K562 (cell line): Measurements from ENCODE around the gene ODAD2. TPM values are rescaled to one million over a fixed set of nuclear protein-coding genes. Genes with fewer than 3 reads are reported as not detected.

Source experiments
- ATAC-seq: fragments of 200-7000 bp; cut with Tn5 transposase; 3 replicates; pipeline ENCODE4 v1.9.1; 2020; ENCODE audit warnings: moderate library complexity
- BruUV-seq: library from RNA; stranded (reverse); fragments of 400-500 nt; replicated peaks from 2 replicates; lab custom pipeline; 2021; lab: Mats Ljungman, UMichigan
- CTCF ChIA-PET: fragments of 300-600 bp; formaldehyde crosslinking; extraction: SDS; loops from one replicate; lab custom pipeline; 2021; ENCODE audit warnings: low intra/inter-chr PET ratio; lab: Yijun Ruan, JAX
- POLR2A ChIA-PET: fragments of 300-600, 350-650 bp; sonication (Branson Sonifier 250); formaldehyde crosslinking; extraction: SDS; loops from one replicate; lab custom pipeline; 2021; ENCODE audit warnings: antibody characterized with exemption, inconsistent platforms; lab: Yijun Ruan, JAX
- DNase-seq, 4 experiments: peaks; one replicate each; pipeline versions ENCODE4 v3.0.0 to v3.0.0-alpha.2; 2011 to 2018; ENCODE audit warnings: low spot score in 3 of 4, mixed read lengths in 3 of 4; ENCODE audit errors: extremely low read depth in 1 of 4
- FAIRE-seq: peaks from 2 replicates; lab custom pipeline; 2011; peaks lifted over from hg19 to GRCh38; lab: Jason Lieb, UNC
- H2AFZ ChIP-seq: 2 replicates; pipeline ENCODE4 v1.6.0; 2011; ENCODE audit warnings: low read depth, low read length, control low read depth, inconsistent platforms
- H3K27ac ChIP-seq: fragments of 200-600 bp; 3 replicates; pipeline ENCODE4 v1.8.0; 2011; ENCODE audit warnings: low read depth, mild to moderate bottlenecking, control low read depth, inconsistent platforms, low read length, moderate library complexity, mixed read lengths; ENCODE audit errors: extremely low read depth
- H3K27me3 ChIP-seq, 2 experiments: fragments of 300-600 bp in 1 of 2; 2 replicates in 1 of 2; 3 replicates in 1 of 2; pipeline versions ENCODE4 v1.6.0 to v1.8.0; 2011; ENCODE audit warnings: inconsistent platforms in 2 of 2, low read length in 2 of 2, mild to moderate bottlenecking in 1 of 2, mixed read lengths in 1 of 2, moderate library complexity in 1 of 2; ENCODE audit not compliant: control insufficient read depth in 2 of 2, insufficient read depth in 2 of 2
- H3K36me3 ChIP-seq: fragments of 300-600 bp; 3 replicates; pipeline ENCODE4 v1.8.0; 2011; ENCODE audit warnings: mild to moderate bottlenecking, low read length, inconsistent platforms; ENCODE audit not compliant: control insufficient read depth, insufficient read depth
- H3K4me1 ChIP-seq, 2 experiments: fragments of 200-600 bp in 1 of 2; replicated peaks in 1 of 2; 2 replicates in 1 of 2; 3 replicates in 1 of 2; pipeline versions ENCODE4 v1.5.1 to v1.8.0; 2011; ENCODE audit warnings: inconsistent platforms in 2 of 2, low read length in 2 of 2, mild to moderate bottlenecking in 1 of 2, mixed read lengths in 1 of 2, moderate library complexity in 1 of 2; ENCODE audit not compliant: control insufficient read depth in 2 of 2, insufficient read depth in 2 of 2
- H3K4me2 ChIP-seq: 2 replicates; pipeline ENCODE4 v1.6.1; 2011; ENCODE audit warnings: low read length, control low read depth, inconsistent platforms, mixed read lengths; ENCODE audit not compliant: insufficient read depth
- H3K4me3 ChIP-seq: fragments of 200-600 bp; sonication (generic), shearing (Covaris generic); 2 replicates; pipeline ENCODE4 v1.5.1; 2016; ENCODE audit warnings: control low read depth, inconsistent platforms
- H3K79me2 ChIP-seq: fragments of 200-600 bp; 3 replicates; pipeline ENCODE4 v1.8.0; 2011; ENCODE audit warnings: low read length, inconsistent platforms; ENCODE audit not compliant: control insufficient read depth, insufficient read depth
- H3K9ac ChIP-seq, 2 experiments: 2 replicates each; pipeline versions ENCODE4 v1.6.0 to v1.6.1; 2011; ENCODE audit warnings: low read depth in 2 of 2, low read length in 2 of 2, control low read depth in 1 of 2, inconsistent platforms in 1 of 2, mild to moderate bottlenecking in 1 of 2, mixed read lengths in 1 of 2; ENCODE audit not compliant: insufficient read depth in 1 of 2
- H3K9me1 ChIP-seq: one replicate; pipeline ENCODE4 v1.6.0; 2011; ENCODE audit warnings: inconsistent platforms, mild to moderate bottlenecking, low read length, moderate library complexity; ENCODE audit not compliant: control insufficient read depth, insufficient read depth
- H3K9me3 ChIP-seq: replicated peaks from 2 replicates; pipeline ENCODE4 v1.5.1; 2011; ENCODE audit warnings: low read depth, low read length, inconsistent platforms; ENCODE audit not compliant: control insufficient read depth, insufficient read depth
- H4K20me1 ChIP-seq: replicated peaks from 2 replicates; pipeline ENCODE4 v1.6.1; 2011; ENCODE audit warnings: low read length, inconsistent platforms, mixed read lengths; ENCODE audit not compliant: control insufficient read depth, insufficient read depth
- CBFA2T2 ChIP-seq: fragments of 450-650 bp; conservative IDR thresholded peaks from 2 replicates; pipeline ENCODE4 v1.6.1; 2017; ENCODE audit warnings: mild to moderate bottlenecking
- CUX1 ChIP-seq: fragments of 200-800 bp; sonication (Bioruptor generic); IDR thresholded peaks from 2 replicates; pipeline ENCODE4 v1.6.1; 2016; ENCODE audit warnings: missing genetic modification characterization, missing compliant biosample characterization
- FOXJ3 ChIP-seq: sonication (generic); formaldehyde crosslinking; IDR thresholded peaks from 2 replicates; pipeline ENCODE4 v1.4.0; 2020; ENCODE audit warnings: mild to moderate bottlenecking, missing genetic modification reagents
- HNRNPLL ChIP-seq: fragments of 200-400 bp; formaldehyde crosslinking; IDR thresholded peaks from 2 replicates; pipeline ENCODE4 v1.6.1; 2017; ENCODE audit warnings: low read length, low read depth, mild to moderate bottlenecking; ENCODE audit not compliant: poor library complexity, severe bottlenecking
- KAT8 ChIP-seq: fragments of 450-650 bp; IDR thresholded peaks from 2 replicates; pipeline ENCODE4 v1.6.1; 2016; ENCODE audit warnings: low read depth, mild to moderate bottlenecking
- KLF10 ChIP-seq: fragments of 250-450 bp; sonication (Bioruptor Pico); IDR thresholded peaks from 2 replicates; pipeline ENCODE4 v1.6.1; 2021; ENCODE audit warnings: matching md5 sums
- MCM2 ChIP-seq: fragments of 450-650 bp; IDR thresholded peaks from 2 replicates; pipeline ENCODE4 v1.6.1; 2017; ENCODE audit warnings: low read depth, mild to moderate bottlenecking
- NFIC ChIP-seq: fragments of 450-650 bp; IDR thresholded peaks from 2 replicates; pipeline ENCODE4 v1.6.1; 2017; ENCODE audit warnings: mild to moderate bottlenecking, inconsistent platforms
- PHB ChIP-seq: fragments of 250-450 bp; sonication (Bioruptor Pico); IDR thresholded peaks from 2 replicates; pipeline ENCODE4 v1.5.0; 2021
- POU5F1 ChIP-seq: fragments of 150-350 bp; IDR thresholded peaks from 2 replicates; pipeline ENCODE4 v1.6.1; 2014; ENCODE audit warnings: borderline replicate concordance, low read length, low read depth, mild to moderate bottlenecking; ENCODE audit not compliant: partially characterized antibody
- TEAD2 ChIP-seq: fragments of 450-650 bp; IDR thresholded peaks from 2 replicates; pipeline ENCODE4 v1.6.1; 2016; ENCODE audit warnings: missing genetic modification characterization, control low read depth, missing compliant biosample characterization
- YY1 ChIP-seq, 3 experiments: IDR thresholded peaks; 2 replicates each; pipeline ENCODE4 v1.6.1; 2011; ENCODE audit warnings: low read length in 2 of 3, mild to moderate bottlenecking in 2 of 3, moderate library complexity in 2 of 3, borderline replicate concordance in 1 of 3, control low read depth in 1 of 3, low read depth in 1 of 3; ENCODE audit not compliant: insufficient read depth in 3 of 3, insufficient replicate concordance in 2 of 3, control insufficient read depth in 1 of 3, insufficient read length in 1 of 3; ENCODE audit errors: extremely low read depth in 1 of 3
- ZKSCAN8 ChIP-seq: fragments of 200-800 bp; sonication (Bioruptor generic); IDR thresholded peaks from 2 replicates; pipeline ENCODE4 v1.6.1; 2016; ENCODE audit warnings: missing genetic modification characterization, missing compliant biosample characterization
- ZNF184 ChIP-seq: sonication (generic); formaldehyde crosslinking; IDR thresholded peaks from 2 replicates; pipeline ENCODE4 v1.5.0; 2020; ENCODE audit warnings: missing genetic modification reagents
- ZNF644 ChIP-seq: fragments of 200-800 bp; sonication (Bioruptor generic); IDR thresholded peaks from 2 replicates; pipeline ENCODE4 v1.6.1; 2016; ENCODE audit warnings: low read depth, missing genetic modification characterization, missing compliant biosample characterization
- WGBS: fragments of 100-300 bp; shearing (Covaris generic); methylation state at CpG from one replicate; pipeline ENCODE4 v1.1.6; 2016; ENCODE audit warnings: low coverage, mixed read lengths; ENCODE audit not compliant: insufficient coverage; ENCODE audit errors: missing lambda C conversion rate; 5-methylcytosine and 5-hydroxymethylcytosine counted together
- in situ Hi-C: fragments of 300-500 bp; cut with MboI; formaldehyde crosslinking; loops from 4 replicates; pipeline ENCODE4 v1.15.0; 2018; ENCODE audit warnings: inconsistent platforms, mixed read lengths
- intact Hi-C: fragments of 100-400 bp; cut with micrococcal nuclease; formaldehyde crosslinking; loops from 2 replicates; pipeline ENCODE4 v1.14.2; 2022
- polyA plus RNA-seq, 8 experiments: library from polyadenylated mRNA; depleted of rRNA in 4 of 8; stranded (reverse) in 5 of 8; unstranded in 3 of 8; fragments of >200 nt; fragmentation: Nextera tagmentation in 2 of 8; fragmentation: Illumina TruSeq in 1 of 8; extraction: Ambion mirVana in 2 of 8; extraction: Trizol in 1 of 8; gene quantifications; 2 replicates each; pipeline versions ENCODE4 v1.2.1 to v1.2.3, GENCODE V29; 2011 to 2014; ENCODE audit warnings: inconsistent platforms in 1 of 8, missing spikeins in 1 of 8
- total RNA-seq, 7 experiments: library from RNA; depleted of rRNA in 6 of 7; stranded (reverse); fragments of >200 nt in 6 of 7; fragmentation: Illumina TruSeq in 2 of 7; extraction: Trizol in 2 of 7; gene quantifications; 2 replicates each; pipeline versions ENCODE4 v1.2.1 to v1.2.3, GENCODE V29; 2011 to 2021; ENCODE audit warnings: low replicate concordance in 1 of 7
- TF ChIP-seq, protein P1 (sequence below): fragments of 250-450 bp; sonication (Bioruptor Pico); IDR thresholded peaks from 2 replicates; pipeline ENCODE4 v1.8.0; 2021; ENCODE audit warnings: moderate library complexity, mild to moderate bottlenecking, inconsistent platforms

Gene ODAD2
- total and polyA plus RNA-seq, 9 of the 15 experiments (the other 6 are each of a cell fraction or from before 2014, with no cell fraction given): not detected

DNA sequence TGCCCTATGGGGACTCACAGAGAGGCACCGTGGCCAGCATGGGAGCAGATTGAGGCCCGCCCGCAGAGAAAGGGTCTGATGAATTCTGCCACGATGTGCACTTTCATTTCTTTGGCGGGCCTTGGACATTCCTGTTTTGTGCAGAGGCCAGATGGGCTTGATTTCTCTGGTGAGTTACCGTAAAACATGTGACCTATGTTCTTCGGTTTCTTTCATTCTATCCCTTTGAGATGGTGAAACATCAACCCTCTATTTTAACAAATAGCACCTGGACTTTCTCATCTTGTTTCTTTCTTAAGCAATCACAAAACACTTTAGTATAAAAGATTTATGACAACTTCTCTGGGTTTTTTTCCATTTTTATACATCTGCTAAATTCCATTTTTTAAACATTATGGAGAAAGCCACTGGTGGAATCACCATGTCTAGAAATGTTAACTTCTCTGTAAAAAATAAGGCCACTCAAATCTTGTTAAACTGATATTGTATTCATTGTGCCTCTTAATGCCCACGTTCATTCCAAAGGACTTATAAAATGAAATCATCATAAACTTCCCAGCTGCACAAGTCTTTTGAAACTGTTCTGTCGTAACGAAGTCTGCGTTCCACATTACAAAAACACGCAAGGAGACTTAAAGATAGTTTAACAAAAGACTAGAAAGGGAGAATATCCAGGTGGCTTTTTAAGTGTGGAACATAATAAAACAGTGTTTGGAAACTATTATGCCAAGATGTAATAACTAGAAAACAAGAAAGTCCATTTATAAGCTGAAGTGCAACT lies 21.4 kb upstream of the ODAD2 start:
- H2AFZ ChIP-seq: no peak overlapping the region
- no peak for FAIRE-seq
- H3K4me1 ChIP-seq: no peaks in the 10 kb centered on the region
- ChIA-PET POLR2A (no interaction called here), CTCF (no interaction called here)
- no peak overlapping the region for H3K4me2 ChIP-seq
- no peaks in the 10 kb centered on the region for H4K20me1 ChIP-seq
- in situ Hi-C loops: no loop called here
- no peaks in the 10 kb centered on the region for H3K27me3 ChIP-seq
- intact Hi-C loops: no loop called here
- BruUV-seq: no TSS peak
- no peak overlapping the region for H3K9ac ChIP-seq
- no peaks in the 10 kb centered on the region for H3K9me1 ChIP-seq
- no peak overlapping the region for H3K27ac ChIP-seq
- 2% methylated on average over 12 of the region's 12 CpGs for WGBS
- no peak overlapping the region for H3K4me3 ChIP-seq
- ATAC-seq: no peak
- H3K79me2 ChIP-seq: no peaks in the 10 kb centered on the region
- no peak for DNase-seq
- TF ChIP-seq ZNF644 (tag): no peak
- TF ChIP-seq YY1 (IDR thresholded peaks at IDR 0.05; ENCODE audit: borderline replicate concordance in 1 of 3, control insufficient read depth in 1 of 3, extremely low read depth in 1 of 3, insufficient read depth in 3 of 3, insufficient read length in 1 of 3, insufficient replicate concordance in 2 of 3, low read depth in 1 of 3, low read length in 2 of 3): no peak
- TF ChIP-seq NFIC: no peak
- TF ChIP-seq TEAD2 (tag): no peak
- TF ChIP-seq HNRNPLL: no peak
- TF ChIP-seq KAT8: no peak
- TF ChIP-seq CUX1 (CRISPR knock-in tag): no peak
- no peak for TF ChIP-seq POU5F1
- TF ChIP-seq PHB (CRISPR knock-in tag): no peak
- no peak for TF ChIP-seq FOXJ3 (CRISPR knock-in tag)
- TF ChIP-seq KLF10 (CRISPR knock-in tag): no peak
- no peak for TF ChIP-seq ZKSCAN8 (CRISPR knock-in tag)
- no peak for TF ChIP-seq MCM2
- TF ChIP-seq CBFA2T2: no peak
- TF ChIP-seq, protein P1, sequence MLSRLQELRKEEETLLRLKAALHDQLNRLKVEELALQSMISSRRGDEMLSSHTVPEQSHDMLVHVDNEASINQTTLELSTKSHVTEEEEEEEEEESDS (CRISPR knock-in tag): no peak
- no peak for TF ChIP-seq ZNF184 (CRISPR knock-in tag)
- no peaks in the 10 kb centered on the region for H3K9me3 ChIP-seq
- H3K36me3 ChIP-seq: no peaks in the 10 kb centered on the region
